Activated CD4-positive, alpha-beta T cell treated with anti-CD3 and anti-CD28 coated beads, Interleukin-2, amount 10 ng/mL, durations not matched to agents 7 days and 5 days (primary cell): ENCODE data around the gene ZNF385A. TPM values are rescaled to one million over a fixed set of nuclear protein-coding genes. Genes with fewer than 3 reads are reported as not detected.
A peak's percentile ranks its signal among the peaks of the same experiment; 100 is the strongest.
"Not testable (repeated sequence)": the region's sequence is repeated elsewhere in the genome, so short reads cannot be mapped to it uniquely, and the experiment has no call there.

ENCODE experiments used
- CTCF ChIA-PET: fragments of 350-600 bp; sonication (Branson Sonifier 250); formaldehyde crosslinking; loops from one replicate; lab custom pipeline; 2021; ENCODE audit warnings: antibody characterized with exemption; lab: Charles Lee
- POLR2A ChIA-PET: fragments of 350-600 bp; sonication (Branson Sonifier 250); formaldehyde crosslinking; loops from one replicate; lab custom pipeline; 2021; ENCODE audit warnings: antibody characterized with exemption; lab: Charles Lee
- DNase-seq: peaks from one replicate; pipeline ENCODE4 v3.0.0-alpha.2; 2020
- H3K27ac Mint-ChIP-seq: one replicate; pipeline ENCODE4 v1.8.0; 2021; ENCODE audit warnings: mild to moderate bottlenecking, moderate library complexity, mixed read lengths
- H3K27me3 Mint-ChIP-seq: one replicate; pipeline ENCODE4 v1.8.0; 2021; ENCODE audit warnings: mixed read lengths
- H3K36me3 Mint-ChIP-seq: one replicate; pipeline ENCODE4 v1.8.0; 2021; ENCODE audit warnings: low read depth, mixed read lengths
- H3K4me1 Mint-ChIP-seq: one replicate; pipeline ENCODE4 v1.8.0; 2021; ENCODE audit warnings: mixed read lengths
- H3K4me3 Mint-ChIP-seq: one replicate; pipeline ENCODE4 v1.8.0; 2021; ENCODE audit warnings: mild to moderate bottlenecking, moderate library complexity, mixed read lengths
- H3K9me3 Mint-ChIP-seq: one replicate; pipeline ENCODE4 v1.8.0; 2021; ENCODE audit warnings: mixed read lengths
- total RNA-seq, 2 experiments: library from RNA; stranded (reverse); gene quantifications; one replicate each; pipeline ENCODE4 v1.2.3, GENCODE V29; 2021

ZNF385A gene
- total RNA-seq, 2 experiments from 2014 or later: 0.48 to 1.3 TPM

DNA sequence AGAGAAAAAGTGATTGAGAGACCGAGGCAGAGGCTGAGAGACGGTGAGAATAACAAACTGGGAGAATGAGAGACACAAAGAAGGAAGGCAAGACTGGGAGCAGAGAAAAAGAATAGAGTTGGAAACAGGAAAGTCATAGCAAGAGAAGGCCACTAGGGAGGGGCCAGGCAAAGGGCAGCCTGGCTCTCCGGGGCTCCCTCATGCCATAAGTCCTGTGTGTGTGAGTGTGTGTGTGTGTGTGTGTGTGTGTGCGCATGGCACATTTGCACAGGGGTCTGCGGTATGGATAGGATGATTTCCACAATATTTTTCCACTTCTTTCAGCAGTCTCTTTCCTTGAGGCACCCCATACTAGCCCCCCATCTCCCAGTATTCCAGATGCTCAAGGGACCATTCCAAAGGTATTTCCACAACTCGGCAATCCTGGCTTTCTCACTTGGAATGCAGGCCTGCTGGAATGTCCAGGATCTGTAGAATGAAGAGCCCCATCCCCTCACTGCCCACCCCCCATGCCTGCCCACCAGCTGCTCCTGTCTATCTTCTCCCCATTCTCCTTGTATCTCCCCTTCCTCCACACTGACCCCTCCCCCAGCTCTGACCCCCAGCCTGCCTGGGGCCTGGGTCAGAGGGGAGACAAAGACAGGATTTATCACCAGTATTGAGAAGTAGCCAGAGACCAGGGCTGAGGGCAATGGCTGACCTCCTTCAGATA lies 29.3 kb downstream of the ZNF385A start:
- Mint-ChIP-seq H3K9me3 (no peaks in the 10 kb centered on the region), H3K4me1 (peaks cover 24% of the 10 kb centered on the region), H3K4me3 (no peak overlapping the region), H3K36me3 (peaks cover 23% of the 10 kb centered on the region), H3K27me3 (no peaks in the 10 kb centered on the region), H3K27ac (no peak overlapping the region)
- CTCF ChIA-PET: interaction anchor here (0.8 to 3.1 kb wide), 4 partner anchors 22 to 139 kb away, joined by 3 to 9 read pairs (median 4); partner anchors contain the start of gene COPZ1
- no peak for DNase-seq
- POLR2A ChIA-PET: no interaction called here

DNA sequence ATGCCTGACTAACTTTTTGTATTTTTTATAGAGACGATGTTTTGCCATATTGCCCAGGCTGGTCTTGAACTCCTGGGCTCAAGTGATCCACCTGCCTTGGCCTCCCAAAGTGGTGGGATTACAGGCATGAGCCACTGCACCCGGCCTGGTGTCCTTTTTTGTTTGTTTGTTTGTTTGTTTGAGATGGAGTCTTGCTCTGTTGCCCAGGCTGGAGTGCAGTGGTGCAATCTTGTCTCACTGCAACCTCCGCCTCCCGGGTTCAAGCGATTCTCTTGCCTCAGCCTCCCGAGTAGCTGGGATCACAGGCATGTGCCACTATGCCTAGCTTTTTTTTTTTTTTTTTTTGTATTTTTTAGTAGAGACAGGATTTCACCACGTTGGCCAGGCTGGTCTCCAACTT lies 30.3 kb downstream of the ZNF385A start:
- Mint-ChIP-seq H3K4me1 (peaks cover 23% of the 10 kb centered on the region), H3K36me3 (peaks cover 30% of the 10 kb centered on the region)
- H3K4me3 Mint-ChIP-seq, DNase-seq, H3K27ac Mint-ChIP-seq, POLR2A ChIA-PET, H3K9me3 Mint-ChIP-seq, H3K27me3 Mint-ChIP-seq: not testable (repeated sequence)
- CTCF ChIA-PET: interaction anchor here (1.5 kb wide), 2 partner anchors 25 to 60 kb away, joined by 4 to 9 read pairs; no protein-coding TSS in a partner anchor

DNA sequence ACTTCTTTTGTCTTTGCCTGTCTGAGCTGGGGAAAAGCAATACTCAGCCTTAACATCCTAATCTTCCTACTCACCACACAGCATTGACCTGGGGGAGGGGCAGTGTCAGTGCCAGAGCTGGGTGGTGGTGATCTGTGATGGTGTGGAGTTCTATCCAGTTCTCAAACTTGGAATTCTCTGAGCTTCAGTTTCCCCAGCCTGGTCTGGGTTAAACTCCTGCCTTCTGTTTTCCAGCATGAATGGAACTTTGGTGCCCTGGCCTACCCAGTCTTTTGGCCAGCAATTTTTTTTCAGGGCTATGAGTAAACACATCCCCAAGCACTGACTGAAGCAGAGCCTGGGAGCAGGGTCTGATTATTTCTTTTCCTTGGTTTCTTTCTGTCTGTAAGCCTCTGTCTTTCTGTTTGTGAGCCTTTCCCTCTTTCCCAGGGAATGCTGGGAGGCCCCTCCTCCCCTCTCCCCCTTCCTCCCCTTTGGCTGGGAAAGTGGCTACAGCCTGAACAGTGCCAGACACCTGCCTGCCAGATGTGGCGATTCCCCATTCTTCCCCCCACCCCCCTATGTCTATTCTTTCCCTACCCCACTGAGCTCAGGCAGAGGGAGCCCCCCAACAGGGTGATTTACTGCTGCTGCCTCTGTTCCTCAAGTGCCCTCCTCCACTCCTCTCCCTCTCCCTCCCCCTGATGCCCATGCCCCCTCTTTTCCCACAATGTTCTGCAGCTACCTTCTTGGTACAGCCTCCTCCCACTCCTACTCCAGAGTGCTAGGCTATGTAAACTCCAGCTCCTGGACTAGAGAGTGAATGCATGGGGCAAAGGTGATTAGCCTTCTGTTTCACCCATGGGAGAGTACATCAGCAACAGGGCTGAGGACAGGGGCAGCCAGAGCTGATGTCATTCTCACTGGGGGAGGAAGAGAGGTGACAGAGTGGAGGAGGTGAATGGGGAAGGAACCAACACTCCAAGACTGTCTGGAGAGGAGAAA lies 31.4 kb downstream of the ZNF385A start:
- DNase-seq: no peak
- Mint-ChIP-seq H3K36me3 (peaks cover 35% of the 10 kb centered on the region), H3K27me3 (no peaks in the 10 kb centered on the region), H3K4me3 (no peak overlapping the region), H3K9me3 (no peaks in the 10 kb centered on the region), H3K4me1 (peaks cover 23% of the 10 kb centered on the region), H3K27ac (no peak overlapping the region)
- CTCF ChIA-PET: interaction anchor here (0.6 to 2.6 kb wide), 14 partner anchors 9 to 102 kb away, joined by 3 to 12 read pairs (median 4); partner anchors contain the start of genes COPZ1 and HNRNPA1
- POLR2A ChIA-PET: no interaction called here

DNA sequence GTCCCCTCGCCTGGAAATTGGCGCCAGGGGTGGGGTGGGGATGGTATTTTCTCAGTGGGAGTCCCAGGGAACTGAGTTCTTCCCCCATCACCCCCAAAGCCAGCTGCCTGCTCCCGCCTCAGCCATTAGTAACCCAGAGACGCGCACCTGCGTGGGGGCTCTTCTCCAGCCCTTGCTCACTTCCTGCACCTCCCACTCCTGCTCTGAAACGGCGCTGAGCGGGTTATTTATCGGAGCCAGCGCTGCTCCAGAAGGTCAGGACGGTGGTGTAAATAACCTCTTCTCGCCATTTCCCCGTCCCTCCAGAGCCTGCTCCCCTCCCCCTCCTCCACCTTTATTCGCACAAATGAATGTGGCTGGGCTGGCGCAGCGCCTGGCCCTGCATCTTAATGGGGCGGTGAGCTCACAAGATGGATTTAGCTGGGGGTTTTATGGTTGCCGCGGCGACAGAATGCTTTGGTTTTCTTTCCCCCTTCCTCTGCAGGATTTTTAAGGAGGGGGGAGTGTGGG lies 32.5 kb downstream of the ZNF385A start:
- Mint-ChIP-seq H3K9me3 (no peaks in the 10 kb centered on the region), H3K4me3 (peak overlapping the region; percentile 18), H3K27ac (peak overlapping the region; percentile 46), H3K4me1 (peaks cover 20% of the 10 kb centered on the region), H3K36me3 (peaks cover 41% of the 10 kb centered on the region), H3K27me3 (no peaks in the 10 kb centered on the region)
- ChIA-PET POLR2A (no interaction called here), CTCF (interaction anchor here (0.6 to 2.6 kb wide), 6 partner anchors 10 to 27 kb away, joined by 3 to 12 read pairs (median 3); no protein-coding TSS in a partner anchor)
- DNase-seq: no peak

DNA sequence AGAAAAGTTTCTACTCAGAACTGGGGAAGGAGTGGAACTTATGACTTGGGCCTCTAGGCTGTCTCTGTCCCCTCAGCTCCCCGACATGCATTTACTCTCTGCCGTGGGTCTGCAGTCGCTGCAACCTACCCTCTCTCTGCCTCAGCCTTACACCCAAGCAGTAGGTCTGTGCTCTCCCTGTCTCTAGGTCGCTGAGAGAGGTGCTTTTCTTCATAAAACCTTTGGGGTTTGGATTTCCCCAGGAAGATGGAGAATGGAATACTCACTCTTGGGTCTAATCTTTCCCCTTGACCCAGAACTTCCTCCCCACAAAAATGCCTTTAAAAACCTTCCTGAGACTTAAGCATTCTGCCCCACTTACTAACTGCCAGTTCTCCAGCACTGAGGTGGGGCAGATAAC lies 33.2 kb downstream of the ZNF385A start:
- Mint-ChIP-seq H3K27me3 (no peaks in the 10 kb centered on the region), H3K4me3 (no peak overlapping the region), H3K4me1 (peaks cover 15% of the 10 kb centered on the region), H3K36me3 (peaks cover 47% of the 10 kb centered on the region), H3K9me3 (no peaks in the 10 kb centered on the region), H3K27ac (no peak overlapping the region)
- no peak for DNase-seq
- ChIA-PET POLR2A (interaction anchor here (0.7 kb wide), 1 partner anchor 146 kb away, joined by 3 read pairs; the partner anchor contains the start of gene NCKAP1L), CTCF (interaction anchor here (1.1 to 2.6 kb wide), 3 partner anchors 11 to 28 kb away, joined by 3 to 12 read pairs (median 4); no protein-coding TSS in a partner anchor)

DNA sequence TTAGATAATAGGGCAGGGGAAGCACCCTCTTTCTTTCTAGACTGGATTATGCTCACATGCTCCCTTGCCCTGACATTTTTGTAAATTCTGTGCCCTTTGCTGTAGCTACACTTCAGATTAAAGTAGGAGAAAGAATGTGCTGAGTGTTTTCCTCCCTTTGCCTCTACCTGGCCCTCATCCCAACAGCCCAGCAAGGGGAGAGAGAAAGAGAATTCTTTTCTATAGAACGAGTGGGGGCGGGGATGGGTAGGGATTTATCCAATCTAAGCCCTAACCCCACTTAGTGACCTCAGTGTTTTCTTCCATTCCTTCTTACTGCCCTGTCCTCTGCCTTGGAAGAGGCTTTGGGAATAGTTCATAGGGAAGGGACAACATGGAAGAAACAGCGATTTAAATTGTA lies 33.8 kb downstream of the ZNF385A start:
- POLR2A ChIA-PET: interaction anchor here (0.7 kb wide), 1 partner anchor 147 kb away, joined by 3 read pairs; the partner anchor contains the start of gene NCKAP1L

GRCh38 chr12:54349679-54350078 lies 34.9 kb downstream of the ZNF385A start:
- no peak overlapping the region for H3K4me3 Mint-ChIP-seq
- POLR2A ChIA-PET: no interaction called here

More for the DNA sequence above, 33.8 kb downstream of the ZNF385A start:
- H3K36me3 Mint-ChIP-seq: peaks cover 47% of the 10 kb centered on the region
- H3K4me3 Mint-ChIP-seq: no peak overlapping the region
- no peak for DNase-seq
- CTCF ChIA-PET: interaction anchor here (0.9 to 1.3 kb wide), 3 partner anchors 16 to 56 kb away, joined by 3 to 4 read pairs (median 3); no protein-coding TSS in a partner anchor
- H3K27ac Mint-ChIP-seq: no peak overlapping the region
- no peaks in the 10 kb centered on the region for H3K9me3 Mint-ChIP-seq
- H3K4me1 Mint-ChIP-seq: peaks cover 15% of the 10 kb centered on the region
- H3K27me3 Mint-ChIP-seq: no peaks in the 10 kb centered on the region

DNA sequence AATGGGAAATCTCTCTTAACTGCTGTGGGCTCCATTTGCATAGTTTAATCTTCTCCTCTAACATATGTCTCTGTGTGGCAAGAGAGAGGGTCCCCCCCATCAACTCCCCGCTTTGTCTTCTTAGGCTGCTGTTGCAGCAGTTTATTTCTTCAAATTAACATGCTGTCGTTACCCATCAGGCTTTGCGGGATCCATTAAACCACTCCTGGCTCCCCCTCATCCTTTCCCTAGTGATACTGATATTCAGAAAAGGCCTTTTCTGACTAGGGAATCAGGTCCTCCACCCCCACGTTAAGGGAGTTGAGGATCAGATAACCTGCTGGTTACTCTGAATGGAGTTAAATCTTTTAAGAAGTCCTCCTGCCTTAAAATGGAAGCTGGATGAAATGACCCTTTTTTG lies 35.5 kb downstream of the ZNF385A start:
- no peak overlapping the region for H3K27ac Mint-ChIP-seq
- H3K36me3 Mint-ChIP-seq: peaks cover 53% of the 10 kb centered on the region
- ChIA-PET POLR2A (no interaction called here), CTCF (interaction anchor here (1.0 to 1.5 kb wide), 2 partner anchors 95 to 101 kb away, joined by 3 read pairs; no protein-coding TSS in a partner anchor)
- peaks cover 15% of the 10 kb centered on the region for H3K4me1 Mint-ChIP-seq
- H3K27me3 Mint-ChIP-seq: no peaks in the 10 kb centered on the region
- no peak overlapping the region for H3K4me3 Mint-ChIP-seq
- DNase-seq: no peak
- no peaks in the 10 kb centered on the region for H3K9me3 Mint-ChIP-seq

More at GRCh38 chr12:54349679-54350078, 34.9 kb downstream of the ZNF385A start:
- peaks cover 15% of the 10 kb centered on the region for H3K4me1 Mint-ChIP-seq
- CTCF ChIA-PET: interaction anchor here (1.0 to 1.5 kb wide), 3 partner anchors 25 to 101 kb away, joined by 3 read pairs; partner anchors contain the start of gene COPZ1
- H3K9me3 Mint-ChIP-seq: no peaks in the 10 kb centered on the region
- peaks cover 53% of the 10 kb centered on the region for H3K36me3 Mint-ChIP-seq
- no peaks in the 10 kb centered on the region for H3K27me3 Mint-ChIP-seq
- H3K27ac Mint-ChIP-seq: no peak overlapping the region
- DNase-seq: no peak

DNA sequence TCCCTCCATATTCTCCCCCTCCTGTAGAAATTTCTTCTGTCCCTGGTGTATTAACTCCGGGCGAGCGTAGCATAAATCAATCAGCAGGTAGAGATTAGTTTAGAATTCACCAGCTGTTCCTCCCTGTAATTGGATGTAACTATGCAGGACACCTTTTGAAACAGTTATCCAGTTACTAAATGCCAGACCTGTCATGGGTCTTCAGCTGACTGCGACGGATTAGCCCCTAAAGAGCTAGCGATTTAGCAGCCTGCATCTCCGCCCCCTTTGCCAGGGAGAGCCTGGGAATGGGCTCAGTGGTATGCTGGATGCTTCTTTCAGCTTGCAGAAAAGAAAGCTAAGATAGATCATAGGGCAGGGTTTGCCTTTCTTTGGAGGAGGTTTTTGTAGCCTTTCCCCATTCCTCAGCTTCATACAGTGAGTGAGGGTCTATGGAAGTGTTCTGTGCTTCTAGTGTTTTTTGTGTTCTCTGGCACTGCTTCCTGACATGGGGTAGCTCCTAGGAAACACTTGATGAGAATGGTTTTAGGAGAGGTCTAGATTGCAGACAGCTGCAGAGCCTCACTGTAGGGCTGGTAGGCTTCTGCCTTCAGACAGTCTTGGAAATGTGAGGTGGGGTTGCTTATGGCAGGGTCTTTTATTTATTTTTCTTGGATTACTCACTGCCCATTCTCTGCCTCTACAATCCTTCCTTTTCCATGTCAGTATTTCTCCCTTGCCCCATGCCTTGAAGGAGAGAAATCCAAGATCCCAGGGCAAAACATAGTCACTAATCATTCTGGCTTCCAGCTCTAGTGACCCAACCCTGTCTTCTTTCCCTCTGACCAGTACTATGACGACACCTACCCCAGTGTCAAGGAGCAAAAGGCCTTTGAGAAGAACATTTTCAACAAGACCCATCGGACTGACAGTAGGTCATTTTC lies 42.9 kb downstream of the ZNF385A start:
- H3K4me3 Mint-ChIP-seq: no peak overlapping the region
- no peaks in the 10 kb centered on the region for H3K4me1 Mint-ChIP-seq
- H3K9me3 Mint-ChIP-seq: no peaks in the 10 kb centered on the region
- ChIA-PET CTCF (interaction anchor here (0.6 to 2.8 kb wide), 8 partner anchors 9 to 44 kb away, joined by 3 to 9 read pairs (median 4); partner anchors contain the start of gene COPZ1), POLR2A (no interaction called here)
- no peaks in the 10 kb centered on the region for H3K27me3 Mint-ChIP-seq
- no peak for DNase-seq
- H3K36me3 Mint-ChIP-seq: peaks cover 32% of the 10 kb centered on the region
- H3K27ac Mint-ChIP-seq: no peak overlapping the region

DNA sequence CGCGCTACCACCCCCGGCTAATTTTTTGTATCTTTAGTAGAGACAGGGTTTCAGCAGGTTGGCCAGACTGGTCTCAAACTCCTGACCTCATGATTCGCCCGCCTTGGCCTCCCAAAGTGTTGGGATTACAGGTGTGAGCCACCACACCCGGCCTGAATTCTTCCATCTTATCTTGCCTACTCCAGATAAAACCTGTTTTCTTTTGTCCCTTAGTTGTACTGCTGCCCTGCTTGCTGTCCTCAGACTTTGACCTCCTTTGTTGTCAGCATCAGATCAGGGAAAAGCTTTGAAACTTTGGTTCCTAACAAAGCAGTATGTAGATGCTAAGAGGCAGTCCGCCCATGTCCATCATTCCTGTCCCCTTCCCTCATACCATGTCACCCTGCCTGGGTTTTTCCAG lies 43.7 kb downstream of the ZNF385A start:
- DNase-seq: no peak
- H3K27me3 Mint-ChIP-seq: no peaks in the 10 kb centered on the region
- CTCF ChIA-PET: interaction anchor here (0.6 to 2.3 kb wide), 4 partner anchors 12 to 29 kb away, joined by 3 to 8 read pairs (median 4); partner anchors contain the start of gene COPZ1
- H3K9me3 Mint-ChIP-seq: no peaks in the 10 kb centered on the region
- POLR2A ChIA-PET: no interaction called here
- H3K36me3 Mint-ChIP-seq: peaks cover 31% of the 10 kb centered on the region
- H3K4me3 Mint-ChIP-seq: no peak overlapping the region
- peaks cover 4% of the 10 kb centered on the region for H3K4me1 Mint-ChIP-seq
- H3K27ac Mint-ChIP-seq: no peak overlapping the region

GRCh38 chr12:54338698-54339296 lies 45.7 kb downstream of the ZNF385A start:
- no peaks in the 10 kb centered on the region for H3K9me3 Mint-ChIP-seq
- DNase-seq: no peak
- CTCF ChIA-PET: interaction anchor here (1.5 kb wide), 2 partner anchors 30 to 40 kb away, joined by 4 read pairs; no protein-coding TSS in a partner anchor
- no peak overlapping the region for H3K27ac Mint-ChIP-seq
- H3K4me3 Mint-ChIP-seq: no peak overlapping the region
- peaks cover 6% of the 10 kb centered on the region for H3K4me1 Mint-ChIP-seq
- POLR2A ChIA-PET: no interaction called here
- no peaks in the 10 kb centered on the region for H3K27me3 Mint-ChIP-seq
- H3K36me3 Mint-ChIP-seq: peaks cover 25% of the 10 kb centered on the region
